ENCODE data around the gene NIPAL3.
"Not testable (repeated sequence)": the region's sequence is repeated elsewhere in the genome, so short reads cannot be mapped to it uniquely, and the experiment has no call there.

Gene NIPAL3

DNA sequence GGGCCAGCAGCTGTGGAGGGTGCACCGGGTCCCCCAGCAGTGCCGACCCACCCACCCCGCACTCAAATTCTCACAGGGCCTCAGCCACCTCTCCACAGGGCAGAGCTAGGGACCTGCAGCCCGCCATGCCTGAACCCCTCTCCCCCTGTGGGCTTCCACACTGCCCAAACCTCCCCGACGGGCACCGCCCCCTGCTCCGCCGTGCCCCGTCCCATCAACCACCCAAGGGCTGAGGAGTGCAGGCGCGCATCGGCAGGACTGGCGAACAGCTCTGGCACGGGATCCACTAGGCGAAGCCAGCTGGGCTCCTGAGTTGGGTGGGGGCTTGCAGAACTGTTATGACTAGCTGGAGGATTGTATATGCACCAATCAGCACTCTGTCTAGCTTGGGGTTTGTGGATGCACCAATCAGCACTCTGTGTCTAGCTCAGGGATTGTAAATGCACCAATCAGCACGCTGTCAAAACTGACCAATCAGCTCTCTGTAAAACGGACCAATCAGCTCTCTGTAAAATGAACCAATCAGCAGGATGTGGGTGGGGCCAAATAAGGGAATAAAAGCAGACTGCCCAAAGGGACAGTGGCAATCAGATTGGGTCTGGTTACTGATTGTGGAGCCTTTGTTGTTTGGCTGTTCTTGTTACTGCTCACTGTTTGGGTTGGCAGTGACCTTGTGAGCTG lies 74.6 kb downstream of the NIPAL3 start:
- DNase-seq (ENCODE audit: low spot score): no peak

DNA sequence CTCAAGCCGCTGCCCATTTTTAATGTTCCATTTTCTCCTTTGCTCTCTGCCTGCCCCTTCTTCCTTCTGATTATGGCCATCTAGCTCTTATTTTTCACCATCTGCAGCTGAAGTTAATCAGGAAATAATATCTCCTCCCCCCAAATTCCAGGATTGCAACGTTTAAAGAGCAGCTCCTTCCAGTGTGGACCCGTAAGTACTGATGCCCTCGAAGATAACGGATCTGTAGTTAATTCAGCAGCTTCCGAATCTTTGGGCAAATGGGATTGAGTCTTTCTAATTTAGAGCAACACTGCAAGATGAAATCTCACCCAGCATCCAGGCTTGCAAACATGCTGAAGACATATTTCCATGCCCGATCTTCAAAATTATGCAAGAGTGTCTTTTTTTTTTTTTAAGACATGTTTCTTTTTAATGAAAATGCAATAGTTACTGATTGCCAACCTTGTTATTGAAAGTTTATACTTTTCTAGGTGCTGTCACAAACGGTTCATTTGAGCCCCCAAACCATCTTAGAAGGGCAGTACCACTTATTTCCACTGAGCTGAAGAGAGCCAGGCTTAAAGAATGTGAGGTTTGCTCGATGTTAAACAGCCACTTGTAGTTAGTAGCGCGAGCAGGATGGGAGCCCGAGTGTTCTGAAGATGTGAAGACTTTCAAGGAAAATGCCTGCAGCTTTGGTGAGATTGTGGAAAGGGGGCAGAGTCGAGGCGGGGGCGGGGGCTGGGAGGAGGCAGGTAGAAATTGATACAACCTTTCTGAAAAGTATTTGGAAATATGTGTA lies 76.2 kb downstream of the NIPAL3 start:
- no peak for DNase-seq (ENCODE audit: low spot score)

GRCh38 chr1:24492935-24493334 lies 77.3 kb downstream of the NIPAL3 start:
- DNase-seq (ENCODE audit: low spot score): not testable (repeated sequence)

DNA sequence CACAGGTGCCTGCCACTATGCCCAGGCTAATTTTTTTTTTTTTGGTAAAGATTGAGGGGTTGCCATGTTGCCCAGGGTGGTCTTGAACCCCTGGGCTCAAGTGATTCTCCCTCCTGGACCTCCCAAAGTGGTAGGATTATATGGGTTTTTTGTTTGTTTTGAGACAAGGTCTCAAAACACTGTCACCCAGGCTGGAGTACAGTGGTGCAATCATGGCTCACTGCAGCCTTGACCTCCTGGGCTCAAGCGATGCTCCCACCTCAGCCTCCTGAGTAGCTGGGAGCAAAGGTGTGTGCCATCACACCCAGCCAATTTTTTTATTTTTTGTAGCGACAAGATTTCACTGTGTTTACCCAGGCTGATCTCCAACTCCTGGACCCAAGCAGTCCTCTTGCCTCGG lies 78.2 kb downstream of the NIPAL3 start:
- no peak for DNase-seq (ENCODE audit: low spot score)

DNA sequence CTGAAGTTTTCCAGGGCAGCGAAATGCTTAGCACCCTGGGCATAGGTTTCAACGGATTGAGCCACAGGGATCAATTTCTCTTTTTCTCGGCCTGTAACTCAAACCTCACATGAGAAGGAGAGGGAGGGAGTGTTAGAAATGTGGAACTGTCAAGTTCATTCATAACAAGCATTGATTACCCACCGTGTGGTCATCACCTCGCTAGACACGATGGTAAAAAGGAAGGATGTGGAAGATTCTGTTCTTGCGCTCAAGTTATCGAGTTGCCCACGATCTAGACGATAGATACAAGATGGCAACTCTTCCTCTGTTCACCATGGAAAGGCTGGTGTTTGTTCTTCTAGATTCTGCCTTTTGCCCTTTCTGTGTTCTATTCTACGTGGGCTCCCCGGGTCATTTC lies 83.0 kb downstream of the NIPAL3 start:
- DNase-seq (ENCODE audit: low spot score): no peak

GRCh38 chr1:24500448-24501048 lies 84.9 kb downstream of the NIPAL3 start:
- DNase-seq (ENCODE audit: low spot score): no peak

GRCh38 chr1:24501371-24502064 lies 85.9 kb downstream of the NIPAL3 start:
- peak; percentile 49 for DNase-seq (ENCODE audit: low spot score)

DNA sequence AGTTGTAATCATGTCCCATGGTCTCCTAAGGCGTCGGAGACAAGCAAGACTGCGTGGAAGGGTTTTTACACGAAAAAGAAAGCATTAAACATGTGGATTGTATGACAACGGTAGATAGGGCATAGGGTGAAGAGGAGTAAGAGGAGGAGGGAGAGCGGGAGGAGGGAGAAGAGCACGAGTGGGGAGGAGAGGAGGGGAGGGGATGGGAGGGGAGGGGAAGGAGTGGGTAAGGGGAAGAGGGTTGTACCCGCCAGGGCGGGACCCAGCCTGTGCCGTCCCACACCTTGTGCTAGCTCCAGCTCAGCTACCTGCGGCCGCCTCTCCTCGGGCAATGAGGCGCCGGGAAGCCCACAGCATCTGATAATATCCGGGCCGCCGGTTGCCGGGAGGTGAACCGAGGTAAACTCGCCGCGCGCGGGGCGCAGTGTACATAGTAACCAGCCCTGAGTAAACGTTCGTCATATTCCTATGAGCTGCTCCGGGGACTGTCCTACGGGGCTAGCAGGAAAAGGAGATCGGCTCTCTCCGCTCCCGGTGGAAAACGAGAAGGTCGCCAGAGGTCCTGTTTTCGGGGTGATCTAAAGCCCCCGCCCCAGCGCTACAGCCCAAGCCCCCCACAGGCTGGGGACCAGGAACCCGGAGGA lies 86.6 kb downstream of the NIPAL3 start:
- DNase-seq (ENCODE audit: low spot score): peak; percentile 28

- peak; percentile 78 for DNase-seq (ENCODE audit: low spot score)
These were observed 87.1 kb downstream of the NIPAL3 start, which contains the start of gene RCAN3 for GRCh38 chr1:24502709-24503058. RCAN3 (plus strand) TSS chr1:24502836; CDS start chr1:24514373, 11,537 bp downstream.

DNA sequence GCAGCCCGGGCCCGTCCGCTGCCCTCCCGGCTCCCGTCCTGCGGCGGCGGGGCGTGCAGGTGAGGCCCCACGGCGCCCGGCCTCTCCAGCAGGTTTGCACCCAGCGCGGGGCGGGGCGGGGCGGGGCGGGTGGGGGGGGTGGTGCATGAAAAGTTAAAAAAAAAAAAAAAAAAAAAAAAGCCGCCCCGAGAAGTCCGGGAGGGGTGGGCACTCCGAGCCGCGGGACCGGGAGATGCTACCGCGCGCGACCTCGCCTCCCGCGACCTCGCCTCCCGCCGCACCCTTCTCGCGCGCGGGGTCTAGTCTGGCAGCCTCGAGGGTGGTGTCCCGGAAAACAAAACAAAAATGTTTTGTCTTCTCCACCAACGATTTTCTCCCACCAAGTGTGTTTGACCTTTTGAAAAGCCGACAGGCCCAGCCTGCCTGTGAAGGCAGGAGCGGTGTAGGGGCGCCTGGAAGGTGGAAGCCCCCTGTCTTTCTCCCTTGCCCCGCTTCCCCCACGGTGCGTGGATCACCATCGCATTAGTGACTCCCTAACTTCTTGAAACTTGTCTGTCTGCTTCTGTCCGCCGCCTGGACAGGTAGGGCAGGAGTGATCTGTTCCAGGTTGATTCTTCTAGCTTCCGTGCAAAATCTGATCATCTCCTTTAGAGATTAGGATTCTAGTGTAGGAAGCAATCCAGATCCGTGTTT lies 87.6 kb downstream of the NIPAL3 start:
- DNase-seq (ENCODE audit: low spot score): no peak

DNA sequence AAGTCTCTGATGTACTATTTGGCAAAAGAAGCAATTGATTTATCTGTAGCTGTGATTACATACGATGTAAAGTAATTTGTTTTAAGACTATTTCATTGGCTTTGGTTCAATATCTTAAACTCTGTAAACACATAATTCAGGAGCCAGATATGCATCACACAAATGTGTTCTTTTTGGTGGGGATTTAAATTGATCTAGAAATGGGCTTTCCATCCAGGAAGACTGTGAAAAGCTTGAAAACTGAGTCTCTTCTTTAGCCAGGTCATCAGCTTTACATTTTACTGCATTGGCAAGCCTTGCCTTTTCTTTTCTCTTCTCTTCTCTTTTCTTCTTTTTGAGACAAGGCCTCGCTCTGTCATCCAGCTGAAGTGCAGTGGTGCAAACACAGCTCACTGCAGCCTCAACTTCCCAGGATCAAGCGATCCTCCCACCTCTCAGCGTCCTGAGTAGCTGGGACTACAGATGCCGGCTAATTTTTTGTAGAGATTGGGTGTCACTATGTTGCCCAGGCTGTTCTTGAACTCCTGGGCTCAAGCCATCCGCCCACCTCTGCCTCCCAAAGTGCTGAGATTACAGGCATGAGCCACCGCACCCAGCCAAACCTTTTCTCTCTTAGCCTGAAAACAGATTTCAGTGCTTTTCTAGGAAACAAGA lies 88.4 kb downstream of the NIPAL3 start:
- no peak for DNase-seq (ENCODE audit: low spot score)

DNA sequence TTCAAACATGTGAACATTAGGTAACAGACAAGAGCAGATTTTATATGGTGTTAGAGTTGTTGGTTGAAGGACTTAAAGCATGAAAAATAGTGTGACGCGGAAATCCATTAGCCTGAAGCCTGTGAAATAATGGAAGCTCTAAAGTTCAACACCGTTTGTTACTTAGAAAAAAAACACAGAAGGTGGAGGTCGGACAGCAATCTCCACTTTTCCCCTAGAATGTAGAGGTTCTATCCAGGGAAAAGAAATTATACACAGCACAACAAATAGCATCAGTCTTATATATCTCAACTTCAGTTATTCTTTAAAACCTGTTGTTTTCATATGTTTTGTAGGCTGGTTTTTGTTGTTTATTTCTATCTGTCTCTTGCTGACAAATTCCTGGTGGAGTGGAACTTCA lies 89.0 kb downstream of the NIPAL3 start:
- no peak for DNase-seq (ENCODE audit: low spot score)

DNA sequence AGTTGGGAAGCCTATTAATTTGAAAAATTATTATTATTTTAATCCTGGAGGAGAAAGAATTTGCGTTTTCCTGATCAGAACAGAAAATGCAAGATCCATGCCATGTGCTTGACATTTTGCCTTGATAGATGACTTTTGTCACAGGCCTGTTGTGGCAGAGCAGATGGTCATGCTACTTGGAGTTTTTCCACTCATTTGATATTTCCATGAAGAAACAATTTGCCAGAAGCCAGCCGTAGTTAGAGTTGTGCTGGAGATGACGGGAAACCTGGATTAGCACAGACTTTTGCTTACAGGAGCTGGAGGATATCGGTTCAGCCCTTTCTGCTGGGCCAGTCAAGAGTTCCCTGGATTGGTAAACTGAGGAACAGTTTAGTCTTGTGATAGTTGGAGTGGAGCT lies 90.2 kb downstream of the NIPAL3 start:
- DNase-seq (ENCODE audit: low spot score): no peak

DNA sequence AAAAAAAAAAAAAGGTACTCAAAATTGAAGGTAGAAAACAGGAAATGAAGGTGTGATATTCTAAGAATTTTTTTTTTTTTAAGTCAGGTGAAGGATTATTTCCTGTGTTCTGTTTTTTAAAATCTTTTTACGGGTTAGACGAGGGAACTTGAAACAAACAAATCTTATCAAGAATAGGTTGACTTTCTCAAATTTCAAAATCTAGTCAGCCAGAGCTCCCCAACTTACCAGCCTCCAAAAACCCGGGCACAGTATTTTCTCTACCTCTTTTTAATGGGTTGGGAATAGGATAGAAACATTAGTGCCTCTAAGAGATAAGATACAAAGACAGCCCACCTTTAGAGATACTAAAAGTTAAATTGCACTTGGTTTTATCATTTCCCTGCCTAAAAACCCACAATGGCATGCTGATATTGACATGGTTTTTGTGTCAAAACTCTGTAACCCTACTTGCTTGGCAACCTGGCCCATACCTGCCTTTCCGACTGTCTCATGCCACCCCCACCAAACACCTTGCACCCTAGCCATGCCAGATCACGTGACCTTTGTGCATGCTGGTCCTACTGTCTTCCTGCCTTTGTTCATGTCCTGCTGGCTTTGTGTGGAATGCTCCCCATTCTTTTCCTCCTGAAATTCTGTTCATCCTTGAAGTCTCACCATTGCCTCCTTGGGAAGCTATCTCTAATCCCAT lies 91.2 kb downstream of the NIPAL3 start:
- no peak for DNase-seq (ENCODE audit: low spot score)

DNA sequence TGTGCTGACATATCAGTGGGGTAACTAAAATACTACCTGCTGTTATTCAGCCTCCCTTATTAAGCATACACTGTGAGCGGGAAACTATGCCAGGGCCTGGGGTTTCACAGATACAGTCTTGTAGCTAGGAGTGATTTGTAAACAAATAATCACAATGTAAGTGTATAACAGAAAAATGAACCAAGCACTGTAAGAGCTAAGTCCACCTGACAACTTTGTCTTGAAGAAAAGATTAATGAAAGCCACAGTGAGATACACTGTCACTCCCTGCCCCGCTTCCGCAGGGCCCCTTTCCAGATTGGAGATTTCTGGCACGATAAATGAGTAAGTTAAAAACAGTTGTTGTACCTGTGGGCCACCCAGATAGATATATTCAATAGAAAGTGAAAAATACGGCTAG lies 91.8 kb downstream of the NIPAL3 start:
- DNase-seq (ENCODE audit: low spot score): no peak

- DNase-seq (ENCODE audit: low spot score): no peak
These were observed 93.3 kb downstream of the NIPAL3 start for GRCh38 chr1:24508911-24509310.

GRCh38 chr1:24513706-24514105 lies 98.1 kb downstream of the NIPAL3 start:
- peak; percentile 36 for DNase-seq (ENCODE audit: low spot score)

- DNase-seq (ENCODE audit: low spot score): no peak
These were observed 99.3 kb downstream of the NIPAL3 start for GRCh38 chr1:24514946-24515345.

GRCh38 chr1:24515671-24516209 lies 100.1 kb downstream of the NIPAL3 start:
- not testable (repeated sequence) for DNase-seq (ENCODE audit: low spot score)

DNA sequence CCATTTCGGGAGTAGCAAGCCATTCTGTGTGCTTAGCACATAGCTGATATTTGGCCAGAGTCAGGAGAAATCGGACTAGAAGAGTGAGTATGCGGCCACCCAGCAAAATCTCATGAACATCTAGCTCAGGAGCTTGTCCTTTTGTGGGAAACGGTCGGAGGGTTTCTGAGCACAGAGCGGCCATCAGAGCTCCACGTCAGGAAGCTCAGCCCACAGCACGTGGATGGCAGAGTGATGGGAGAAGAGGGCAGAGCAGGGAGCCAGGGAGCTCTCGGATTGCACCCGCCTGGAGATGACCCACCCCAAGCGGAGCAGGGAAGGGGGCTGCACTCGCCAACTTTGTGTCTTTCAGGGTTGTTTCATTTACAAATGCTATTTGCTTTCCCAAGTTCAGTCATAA lies 100.9 kb downstream of the NIPAL3 start:
- DNase-seq (ENCODE audit: low spot score): no peak
